ENCODE data around the gene PMEL.
"Not testable (repeated sequence)": the region's sequence is repeated elsewhere in the genome, so short reads cannot be mapped to it uniquely, and the experiment has no call there.

PMEL gene

DNA sequence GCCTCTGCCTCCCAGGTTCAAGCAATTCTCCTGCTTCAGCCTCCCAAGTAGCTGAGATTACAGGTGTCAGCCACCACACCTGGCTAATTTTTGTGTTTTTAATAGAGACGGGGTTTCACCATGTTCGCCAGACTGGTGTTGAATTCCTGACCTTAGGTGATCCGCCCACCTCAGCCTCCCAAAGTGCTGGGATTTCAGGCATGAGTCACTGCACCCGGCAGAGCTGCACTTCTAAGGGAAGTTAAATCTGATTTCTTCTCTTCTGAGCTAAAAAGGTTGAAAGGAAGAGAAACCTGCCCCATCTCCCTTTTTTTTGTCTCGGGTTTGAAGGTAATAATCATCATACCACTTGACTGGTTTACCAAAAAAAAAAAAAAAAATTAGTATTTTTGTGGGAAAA is 16.0 kb upstream of the PMEL start:
- not testable (repeated sequence) for H3K4me1 ChIP-seq (ENCODE audit: control insufficient read depth in 1 of 2, insufficient read depth in 2 of 2, low read length in 2 of 2); H3K4me3 ChIP-seq (ENCODE audit: low read depth in 1 of 2, low read length in 2 of 2); H3K9me3 ChIP-seq (ENCODE audit: control insufficient read depth in 1 of 2, low read length in 2 of 2); H3K27me3 ChIP-seq (ENCODE audit: low read depth, low read length); H3K27ac ChIP-seq (ENCODE audit: low read length)
- H3K36me3 ChIP-seq (ENCODE audit: control insufficient read depth in 1 of 2, insufficient read depth in 2 of 2, low read length in 2 of 2) = peaks cover 15 to 17% of the 10 kb centered on the region in 2 donors

DNA sequence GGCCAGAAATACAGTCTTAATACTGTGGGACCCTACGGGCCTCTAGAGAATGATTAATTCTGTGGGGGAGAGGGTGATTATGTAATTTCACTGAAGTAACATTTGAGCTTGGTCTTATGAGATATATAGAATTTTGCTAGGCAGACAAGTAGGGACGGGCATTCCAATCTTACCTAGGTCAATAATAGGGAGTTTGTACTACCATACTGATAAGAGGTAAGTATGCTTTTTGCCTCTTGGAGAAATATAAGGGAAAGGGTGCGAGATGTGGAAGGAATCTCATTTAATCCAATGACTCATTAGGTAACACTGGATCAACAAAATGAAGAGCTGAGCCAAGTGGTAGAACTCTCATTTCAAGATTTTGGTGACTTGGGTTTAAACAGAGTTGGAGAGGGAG is 13.2 kb upstream of the PMEL start:
- peaks cover 5 to 7% of the 10 kb centered on the region in 2 donors for H3K36me3 ChIP-seq (ENCODE audit: control insufficient read depth in 1 of 2, insufficient read depth in 2 of 2, low read length in 2 of 2)
- no peaks in the 10 kb centered on the region for H3K9me3 ChIP-seq (ENCODE audit: control insufficient read depth in 1 of 2, low read length in 2 of 2)
- no peak overlapping the region for H3K27ac ChIP-seq (ENCODE audit: low read length)
- peaks cover 0 to 25% of the 10 kb centered on the region in 2 donors for H3K4me1 ChIP-seq (ENCODE audit: control insufficient read depth in 1 of 2, insufficient read depth in 2 of 2, low read length in 2 of 2)
- no peaks in the 10 kb centered on the region for H3K27me3 ChIP-seq (ENCODE audit: low read depth, low read length)
- H3K4me3 ChIP-seq (ENCODE audit: low read depth in 1 of 2, low read length in 2 of 2) = no peak overlapping the region

DNA sequence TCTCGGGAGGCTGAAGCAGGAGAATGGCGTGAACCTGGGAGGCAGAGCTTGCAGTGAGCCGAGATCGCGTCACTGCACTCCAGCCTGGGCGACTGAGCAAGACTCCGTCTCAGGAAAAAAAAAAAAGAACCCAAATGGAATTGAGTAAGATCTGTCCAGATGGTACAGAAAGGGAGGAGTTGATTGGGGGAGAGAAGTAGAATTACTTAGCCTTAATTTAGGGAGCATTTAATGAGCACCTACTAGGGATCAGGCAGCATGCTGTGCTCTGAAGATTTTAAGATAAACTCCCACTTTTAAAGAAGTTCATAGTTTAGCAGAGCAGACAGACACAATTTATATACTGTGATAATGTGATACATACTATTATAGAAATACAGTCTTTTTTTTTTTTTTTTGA is 12.6 kb upstream of the PMEL start:
- Histone ChIP-seq H3K9me3 (ENCODE audit: control insufficient read depth in 1 of 2, low read length in 2 of 2) (no peaks in the 10 kb centered on the region), H3K4me1 (ENCODE audit: control insufficient read depth in 1 of 2, insufficient read depth in 2 of 2, low read length in 2 of 2) (peaks cover 0 to 25% of the 10 kb centered on the region in 2 donors), H3K4me3 (ENCODE audit: low read depth in 1 of 2, low read length in 2 of 2) (no peak overlapping the region), H3K27me3 (ENCODE audit: low read depth, low read length) (no peaks in the 10 kb centered on the region), H3K36me3 (ENCODE audit: control insufficient read depth in 1 of 2, insufficient read depth in 2 of 2, low read length in 2 of 2) (peaks cover 5 to 7% of the 10 kb centered on the region in 2 donors), H3K27ac (ENCODE audit: low read length) (no peak overlapping the region)

DNA sequence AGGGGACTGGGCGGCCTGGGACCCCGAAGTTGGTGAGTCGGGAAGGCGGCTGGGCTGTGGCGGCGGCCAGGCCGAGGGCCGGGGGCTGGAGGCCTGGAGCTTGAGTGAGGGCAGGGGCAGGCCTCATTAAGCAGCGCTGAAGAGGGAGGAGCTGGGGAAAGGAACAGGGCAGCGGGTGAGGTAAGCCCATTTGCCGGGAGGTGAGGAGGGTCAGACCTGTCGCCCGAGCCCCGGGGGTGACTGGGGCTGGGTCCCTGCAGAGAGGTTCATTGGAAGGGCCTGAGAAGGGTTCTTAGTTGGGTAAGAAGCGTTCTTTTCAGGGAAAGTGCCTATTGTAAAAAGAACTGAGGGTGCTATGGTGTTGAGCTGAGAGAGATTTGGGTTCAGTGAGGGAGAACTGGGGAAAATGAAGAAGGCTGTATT is 8.5 kb upstream of the PMEL start:
- peak overlapping the region; percentile 83 to 98 for H3K4me3 ChIP-seq (ENCODE audit: low read depth in 1 of 2, low read length in 2 of 2)
- no peaks in the 10 kb centered on the region for H3K27me3 ChIP-seq (ENCODE audit: low read depth, low read length)
- peaks cover 0 to 35% of the 10 kb centered on the region in 2 donors for H3K4me1 ChIP-seq (ENCODE audit: control insufficient read depth in 1 of 2, insufficient read depth in 2 of 2, low read length in 2 of 2)
- peak overlapping the region; percentile 89 for H3K27ac ChIP-seq (ENCODE audit: low read length)
- H3K36me3 ChIP-seq (ENCODE audit: control insufficient read depth in 1 of 2, insufficient read depth in 2 of 2, low read length in 2 of 2) = peaks cover 0 to 8% of the 10 kb centered on the region in 2 donors
- H3K9me3 ChIP-seq (ENCODE audit: control insufficient read depth in 1 of 2, low read length in 2 of 2) = no peaks in the 10 kb centered on the region

DNA sequence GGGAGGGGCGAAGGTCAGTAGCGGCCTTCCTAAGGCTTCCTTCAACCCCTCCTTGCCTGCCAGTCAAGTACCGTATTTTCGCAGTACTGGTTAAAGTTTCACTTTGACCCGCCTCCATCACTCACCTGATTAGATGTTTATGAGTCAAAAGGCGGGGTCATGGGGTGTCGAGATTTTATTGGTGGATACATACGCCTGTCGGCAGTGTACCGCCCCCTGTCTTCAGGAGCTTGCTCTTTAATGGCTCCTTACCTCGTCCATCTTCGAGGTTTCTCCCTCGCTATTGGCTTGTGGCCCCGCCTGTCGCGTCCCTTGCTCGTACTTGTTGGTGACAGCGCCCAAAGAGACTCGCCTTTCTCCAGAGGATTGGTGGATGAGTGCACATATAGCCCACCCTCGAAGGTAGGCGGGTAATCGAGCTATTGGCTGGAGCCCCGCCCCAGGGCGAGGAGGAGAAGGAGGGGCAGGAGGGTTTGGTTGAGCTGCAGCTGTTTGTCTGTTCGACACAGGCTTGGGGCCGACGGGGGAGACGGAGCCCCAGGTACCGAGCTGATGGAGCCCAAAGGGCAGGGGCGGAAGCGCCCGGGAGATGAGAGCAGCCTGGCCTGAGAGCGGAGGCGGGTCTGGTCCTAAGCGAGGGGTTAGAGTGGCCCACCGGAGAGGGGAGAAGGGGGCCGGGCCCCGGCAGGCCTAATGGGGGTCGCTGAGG is 7.9 kb upstream of the PMEL start, which contains the start of gene RAB5B:
TSS of gene RAB5B (plus strand) at position 480 of the 709 bp plus-strand sequence. CDS start 12,883 bp downstream, outside the sequence.
- H3K27me3 ChIP-seq (ENCODE audit: low read depth, low read length) = no peaks in the 10 kb centered on the region
- peak within 1 kb of the TSS; percentile 83 to 98 for H3K4me3 ChIP-seq (ENCODE audit: low read depth in 1 of 2, low read length in 2 of 2)
- H3K4me1 ChIP-seq (ENCODE audit: control insufficient read depth in 1 of 2, insufficient read depth in 2 of 2, low read length in 2 of 2) = peaks cover 0 to 35% of the 10 kb centered on the region in 2 donors
- H3K27ac ChIP-seq (ENCODE audit: low read length) = peak within 1 kb of the TSS; percentile 96
- H3K36me3 ChIP-seq (ENCODE audit: control insufficient read depth in 1 of 2, insufficient read depth in 2 of 2, low read length in 2 of 2) = peaks cover 0 to 8% of the 10 kb centered on the region in 2 donors
- no peaks in the 10 kb centered on the region for H3K9me3 ChIP-seq (ENCODE audit: control insufficient read depth in 1 of 2, low read length in 2 of 2)

DNA sequence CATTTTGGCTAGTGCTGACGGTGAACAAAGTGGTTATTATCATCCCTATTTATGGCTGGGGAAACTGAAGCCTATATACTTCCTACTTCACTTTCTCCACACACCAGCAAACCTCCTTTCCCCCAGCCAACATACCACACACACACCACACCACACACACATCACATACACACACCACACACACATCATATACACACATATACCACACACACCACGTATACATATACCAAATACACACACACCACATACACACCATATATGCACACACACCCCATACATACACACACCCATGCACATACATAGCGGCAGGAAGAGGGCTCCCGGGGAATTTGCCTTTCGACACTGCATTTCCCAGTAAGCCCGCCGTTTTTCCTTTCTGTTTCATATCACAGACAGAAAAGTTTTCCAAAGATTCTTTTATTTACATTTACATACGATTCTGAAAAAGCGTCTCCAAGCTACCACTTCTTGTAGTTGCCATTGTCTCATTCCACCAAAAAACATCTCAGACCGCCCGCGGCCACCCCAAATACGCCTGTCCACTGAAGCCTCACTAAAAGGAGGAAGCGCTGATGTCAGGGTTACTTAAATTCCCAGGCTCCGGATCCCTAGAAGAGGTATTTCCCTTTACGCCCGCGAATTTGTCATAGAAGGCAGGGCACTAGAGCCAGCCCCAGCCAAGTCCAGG is 7.2 kb upstream of the PMEL start:
- Histone ChIP-seq H3K27me3 (ENCODE audit: low read depth, low read length) (no peaks in the 10 kb centered on the region), H3K4me3 (ENCODE audit: low read depth in 1 of 2, low read length in 2 of 2) (peak overlapping the region; percentile 66 to 79), H3K9me3 (ENCODE audit: control insufficient read depth in 1 of 2, low read length in 2 of 2) (no peaks in the 10 kb centered on the region), H3K4me1 (ENCODE audit: control insufficient read depth in 1 of 2, insufficient read depth in 2 of 2, low read length in 2 of 2) (peaks cover 0 to 31% of the 10 kb centered on the region in 2 donors), H3K36me3 (ENCODE audit: control insufficient read depth in 1 of 2, insufficient read depth in 2 of 2, low read length in 2 of 2) (peaks cover 0 to 8% of the 10 kb centered on the region in 2 donors), H3K27ac (ENCODE audit: low read length) (peak overlapping the region; percentile 96)

DNA sequence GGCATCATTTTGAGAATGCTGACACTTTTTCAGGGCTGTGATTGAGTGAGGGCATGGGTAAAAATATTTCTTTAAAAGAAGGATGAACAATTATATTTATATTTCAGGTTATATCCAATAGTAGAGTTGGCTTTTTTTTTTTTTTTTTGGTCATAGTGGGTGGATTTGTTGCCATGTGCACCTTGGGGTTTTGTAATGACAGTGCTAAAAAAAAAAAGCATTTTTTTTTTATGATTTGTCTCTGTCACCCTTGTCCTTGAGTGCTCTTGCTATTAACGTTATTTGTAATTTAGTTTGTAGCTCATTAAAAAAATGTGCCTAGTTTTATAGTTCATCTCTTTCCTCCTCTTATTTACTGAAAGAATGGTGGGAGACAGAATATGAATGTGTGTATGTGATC is 6.6 kb upstream of the PMEL start:
- Histone ChIP-seq H3K9me3 (ENCODE audit: control insufficient read depth in 1 of 2, low read length in 2 of 2) (no peaks in the 10 kb centered on the region), H3K4me3 (ENCODE audit: low read depth in 1 of 2, low read length in 2 of 2) (peak overlapping the region; percentile 66 to 79), H3K27me3 (ENCODE audit: low read depth, low read length) (no peaks in the 10 kb centered on the region), H3K27ac (ENCODE audit: low read length) (peak overlapping the region; percentile 96), H3K36me3 (ENCODE audit: control insufficient read depth in 1 of 2, insufficient read depth in 2 of 2, low read length in 2 of 2) (peaks cover 0 to 8% of the 10 kb centered on the region in 2 donors), H3K4me1 (ENCODE audit: control insufficient read depth in 1 of 2, insufficient read depth in 2 of 2, low read length in 2 of 2) (peaks cover 0 to 35% of the 10 kb centered on the region in 2 donors)

DNA sequence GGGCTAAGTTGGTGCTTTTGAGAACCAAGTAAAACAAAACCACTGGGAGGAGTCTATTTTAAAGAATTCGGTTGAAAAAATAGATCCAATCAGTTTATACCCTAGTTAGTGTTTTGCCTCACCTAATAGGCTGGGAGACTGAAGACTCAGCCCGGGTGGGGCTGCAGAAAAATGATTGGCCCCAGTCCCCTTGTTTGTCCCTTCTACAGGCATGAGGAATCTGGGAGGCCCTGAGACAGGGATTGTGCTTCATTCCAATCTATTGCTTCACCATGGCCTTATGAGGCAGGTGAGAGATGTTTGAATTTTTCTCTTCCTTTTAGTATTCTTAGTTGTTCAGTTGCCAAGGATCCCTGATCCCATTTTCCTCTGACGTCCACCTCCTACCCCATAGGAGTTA is 6.2 kb upstream of the PMEL start:
- H3K36me3 ChIP-seq (ENCODE audit: control insufficient read depth in 1 of 2, insufficient read depth in 2 of 2, low read length in 2 of 2) = peaks cover 0 to 8% of the 10 kb centered on the region in 2 donors
- peak overlapping the region; percentile 96 for H3K27ac ChIP-seq (ENCODE audit: low read length)
- H3K9me3 ChIP-seq (ENCODE audit: control insufficient read depth in 1 of 2, low read length in 2 of 2) = no peaks in the 10 kb centered on the region
- H3K4me1 ChIP-seq (ENCODE audit: control insufficient read depth in 1 of 2, insufficient read depth in 2 of 2, low read length in 2 of 2) = peaks cover 0 to 36% of the 10 kb centered on the region in 2 donors
- no peaks in the 10 kb centered on the region for H3K27me3 ChIP-seq (ENCODE audit: low read depth, low read length)
- H3K4me3 ChIP-seq (ENCODE audit: low read depth in 1 of 2, low read length in 2 of 2) = peak overlapping the region; percentile 66 to 79

DNA sequence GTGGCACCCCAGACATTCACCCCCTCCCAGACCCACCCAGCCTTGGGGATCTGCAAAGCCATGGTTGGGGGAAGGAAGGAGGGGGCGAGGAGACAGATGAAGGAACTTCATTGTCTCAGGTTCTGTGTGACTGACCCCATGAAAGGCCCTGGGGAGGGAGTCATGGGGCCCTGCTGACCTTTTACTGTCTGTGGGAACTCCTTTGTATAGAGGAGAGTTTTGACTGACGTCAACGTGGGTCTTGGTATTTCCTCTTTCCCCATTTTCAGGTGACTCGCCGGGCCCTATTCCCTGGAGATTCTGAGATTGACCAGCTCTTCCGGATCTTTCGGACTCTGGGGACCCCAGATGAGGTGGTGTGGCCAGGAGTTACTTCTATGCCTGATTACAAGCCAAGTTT is 4.9 kb upstream of the PMEL start:
- H3K27me3 ChIP-seq (ENCODE audit: low read depth, low read length) = no peaks in the 10 kb centered on the region
- no peak overlapping the region for H3K4me3 ChIP-seq (ENCODE audit: low read depth in 1 of 2, low read length in 2 of 2)
- no peak overlapping the region for H3K27ac ChIP-seq (ENCODE audit: low read length)
- peaks cover 6 to 33% of the 10 kb centered on the region in 2 donors for H3K4me1 ChIP-seq (ENCODE audit: control insufficient read depth in 1 of 2, insufficient read depth in 2 of 2, low read length in 2 of 2)
- no peaks in the 10 kb centered on the region for H3K9me3 ChIP-seq (ENCODE audit: control insufficient read depth in 1 of 2, low read length in 2 of 2)
- peaks cover 0 to 8% of the 10 kb centered on the region in 2 donors for H3K36me3 ChIP-seq (ENCODE audit: control insufficient read depth in 1 of 2, insufficient read depth in 2 of 2, low read length in 2 of 2)

DNA sequence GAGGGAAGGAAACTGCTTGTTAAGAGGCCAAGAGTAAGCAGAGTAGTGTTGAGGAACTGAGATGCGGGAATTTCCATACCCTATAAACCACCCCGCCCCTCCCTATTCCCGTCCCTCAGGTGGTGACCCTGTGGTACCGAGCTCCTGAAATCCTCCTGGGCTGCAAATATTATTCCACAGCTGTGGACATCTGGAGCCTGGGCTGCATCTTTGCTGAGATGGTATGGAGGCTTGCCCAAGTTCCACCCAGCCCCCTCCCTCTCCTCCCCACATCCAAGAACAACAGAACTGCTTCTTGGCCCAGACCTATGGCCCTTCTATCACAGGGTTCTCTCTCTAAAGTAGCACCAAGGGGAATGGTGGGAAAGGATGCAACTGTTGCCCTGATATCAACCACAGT is 3.5 kb upstream of the PMEL start:
- peaks cover 0 to 8% of the 10 kb centered on the region in 2 donors for H3K36me3 ChIP-seq (ENCODE audit: control insufficient read depth in 1 of 2, insufficient read depth in 2 of 2, low read length in 2 of 2)
- H3K9me3 ChIP-seq (ENCODE audit: control insufficient read depth in 1 of 2, low read length in 2 of 2) = no peaks in the 10 kb centered on the region
- H3K4me3 ChIP-seq (ENCODE audit: low read depth in 1 of 2, low read length in 2 of 2) = no peak overlapping the region
- no peaks in the 10 kb centered on the region for H3K27me3 ChIP-seq (ENCODE audit: low read depth, low read length)
- no peak overlapping the region for H3K27ac ChIP-seq (ENCODE audit: low read length)
- peaks cover 7 to 23% of the 10 kb centered on the region in 2 donors for H3K4me1 ChIP-seq (ENCODE audit: control insufficient read depth in 1 of 2, insufficient read depth in 2 of 2, low read length in 2 of 2)

DNA sequence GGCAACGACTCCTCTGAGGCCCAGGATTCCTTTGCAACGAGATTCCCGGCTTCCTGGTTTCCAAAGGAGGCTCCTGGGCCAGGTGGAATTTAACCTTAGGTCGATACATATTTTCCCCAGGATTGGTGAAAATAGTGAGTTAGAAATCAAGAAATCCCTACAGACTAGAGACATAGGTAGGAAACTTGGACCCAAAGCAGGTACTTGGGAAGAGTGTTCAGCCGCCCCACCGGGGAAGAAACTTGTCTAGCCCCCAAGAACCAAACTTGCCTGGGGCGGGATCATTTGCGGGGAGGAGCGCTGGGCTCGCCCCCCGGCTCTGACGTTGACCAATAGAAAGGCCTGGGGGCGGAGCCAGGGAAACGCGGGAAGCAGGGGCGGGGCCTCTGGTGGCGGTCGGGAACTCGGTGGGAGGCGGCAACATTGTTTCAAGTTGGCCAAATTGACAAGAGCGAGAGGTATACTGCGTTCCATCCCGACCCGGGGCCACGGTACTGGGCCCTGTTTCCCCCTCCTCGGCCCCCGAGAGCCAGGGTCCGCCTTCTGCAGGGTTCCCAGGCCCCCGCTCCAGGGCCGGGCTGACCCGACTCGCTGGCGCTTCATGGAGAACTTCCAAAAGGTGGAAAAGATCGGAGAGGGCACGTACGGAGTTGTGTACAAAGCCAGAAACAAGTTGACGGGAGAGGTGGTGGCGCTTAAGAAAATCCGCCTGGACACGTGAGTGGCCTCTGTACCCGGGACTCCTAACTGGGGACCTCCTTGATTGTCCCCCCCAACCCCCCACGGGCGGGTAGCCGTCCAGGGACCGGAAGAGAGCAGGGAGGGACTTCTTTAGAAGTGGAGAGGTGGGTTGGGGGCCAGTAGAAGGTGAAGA is 803 bp upstream of the PMEL start, which contains the start of gene CDK2:
TSS of gene CDK2 (plus strand) at position 423 of the 874 bp plus-strand sequence. CDS start at position 602, 179 bp downstream.
- H3K4me3 ChIP-seq (ENCODE audit: low read depth in 1 of 2, low read length in 2 of 2) = peak within 1 kb of the TSS; percentile 82 to 86
- H3K27me3 ChIP-seq (ENCODE audit: low read depth, low read length) = no peaks in the 10 kb centered on the region
- H3K36me3 ChIP-seq (ENCODE audit: control insufficient read depth in 1 of 2, insufficient read depth in 2 of 2, low read length in 2 of 2) = peaks cover 0 to 8% of the 10 kb centered on the region in 2 donors
- peaks cover 7 to 14% of the 10 kb centered on the region in 2 donors for H3K4me1 ChIP-seq (ENCODE audit: control insufficient read depth in 1 of 2, insufficient read depth in 2 of 2, low read length in 2 of 2)
- H3K9me3 ChIP-seq (ENCODE audit: control insufficient read depth in 1 of 2, low read length in 2 of 2) = no peaks in the 10 kb centered on the region
- peak within 1 kb of the TSS; percentile 80 for H3K27ac ChIP-seq (ENCODE audit: low read length)
